Hepatocyte (in vitro differentiated cells): ENCODE measurements around the gene BEND3.

Experiments used
- EZH2 ChIP-seq: fragments of 200-600 bp; sonication (generic); IDR thresholded peaks from 2 replicates; pipeline ENCODE4 v1.6.1; 2016; ENCODE audit warnings: antibody characterized with exemption, mild to moderate bottlenecking, borderline replicate concordance
- TF ChIP-seq, protein P1 (sequence below): fragments of 200-600 bp; sonication (generic); IDR thresholded peaks from 2 replicates; pipeline ENCODE4 v1.5.1; 2016; ENCODE audit warnings: antibody characterized with exemption, mild to moderate bottlenecking; ENCODE audit not compliant: poor library complexity

DNA sequence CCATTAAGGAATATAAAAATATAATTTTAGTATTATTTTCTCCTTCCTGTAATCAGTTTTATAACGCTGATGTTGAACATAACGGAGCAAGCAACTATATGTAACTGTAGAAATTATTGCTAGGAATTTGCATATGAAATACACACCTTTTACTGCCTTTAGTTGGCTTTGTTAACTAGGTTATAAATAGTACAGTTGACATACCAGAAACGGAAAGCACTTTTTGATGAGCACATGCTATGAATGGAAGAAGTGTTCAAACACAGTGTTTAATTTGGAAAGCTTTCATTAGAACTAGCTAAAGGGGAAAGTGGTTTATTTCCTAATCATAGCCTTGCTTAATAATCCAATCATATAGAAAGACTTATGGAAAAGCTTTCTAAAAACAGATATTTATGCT lies 25.3 kb upstream of the BEND3 start:
- no peak for TF ChIP-seq EZH2
- TF ChIP-seq, protein P1, sequence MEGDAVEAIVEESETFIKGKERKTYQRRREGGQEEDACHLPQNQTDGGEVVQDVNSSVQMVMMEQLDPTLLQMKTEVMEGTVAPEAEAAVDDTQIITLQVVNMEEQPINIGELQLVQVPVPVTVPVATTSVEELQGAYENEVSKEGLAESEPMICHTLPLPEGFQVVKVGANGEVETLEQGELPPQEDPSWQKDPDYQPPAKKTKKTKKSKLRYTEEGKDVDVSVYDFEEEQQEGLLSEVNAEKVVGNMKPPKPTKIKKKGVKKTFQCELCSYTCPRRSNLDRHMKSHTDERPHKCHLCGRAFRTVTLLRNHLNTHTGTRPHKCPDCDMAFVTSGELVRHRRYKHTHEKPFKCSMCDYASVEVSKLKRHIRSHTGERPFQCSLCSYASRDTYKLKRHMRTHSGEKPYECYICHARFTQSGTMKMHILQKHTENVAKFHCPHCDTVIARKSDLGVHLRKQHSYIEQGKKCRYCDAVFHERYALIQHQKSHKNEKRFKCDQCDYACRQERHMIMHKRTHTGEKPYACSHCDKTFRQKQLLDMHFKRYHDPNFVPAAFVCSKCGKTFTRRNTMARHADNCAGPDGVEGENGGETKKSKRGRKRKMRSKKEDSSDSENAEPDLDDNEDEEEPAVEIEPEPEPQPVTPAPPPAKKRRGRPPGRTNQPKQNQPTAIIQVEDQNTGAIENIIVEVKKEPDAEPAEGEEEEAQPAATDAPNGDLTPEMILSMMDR = no peak
